DOHH2 (cell line): Measurements from ENCODE around the gene IL17RA.

ENCODE experiments used
- CTCF ChIP-seq: fragments of 200-600 bp; sonication (generic); IDR thresholded peaks from one replicate; pipeline ENCODE4 v1.5.1; 2014; ENCODE audit warnings: antibody characterized with exemption, mild to moderate bottlenecking, low read depth, low read length; ENCODE audit not compliant: poor library complexity, severe bottlenecking
- EZH2phosphoT487 ChIP-seq: fragments of 200-600 bp; sonication (generic); IDR thresholded peaks from 2 replicates; pipeline ENCODE4 v1.6.1; 2017; ENCODE audit warnings: borderline replicate concordance, mild to moderate bottlenecking, antibody characterized with exemption, low read length, moderate library complexity, mixed read lengths

GRCh38 chr22:17114173-17114897 is 29.5 kb downstream of the IL17RA start:
- no peak for TF ChIP-seq CTCF
- TF ChIP-seq EZH2phosphoT487, result no peak
